Psoas muscle (tissue), 8 donors: ENCODE results near the gene SLC8A3. TPM values are rescaled to one million over a fixed set of nuclear protein-coding genes. Genes with fewer than 3 reads are reported as not detected.

Experiments used
- ATAC-seq, 4 donors: fragments of 200-7000 bp; cut with Tn5 transposase; one replicate each; pipeline ENCODE4 v1.9.1; 2020; ENCODE audit warnings: moderate library complexity in 3 of 4, mild to moderate bottlenecking in 2 of 4
- DNase-seq, 2 donors: peaks; one replicate each; pipeline ENCODE4 v3.0.0-alpha.2; 2020
- H3K27ac ChIP-seq: fragments of 200-600 bp; one replicate; pipeline ENCODE4 v1.8.0; 2022
- H3K27me3 ChIP-seq, 3 donors: fragments of 200-600 bp in 1 of 3; one replicate each; pipeline versions ENCODE4 v1.6.1 to v1.8.0; 2013 to 2022; ENCODE audit warnings: low read length in 2 of 3, mild to moderate bottlenecking in 2 of 3, moderate library complexity in 1 of 3; ENCODE audit not compliant: insufficient read depth in 3 of 3
- H3K36me3 ChIP-seq, 2 donors: fragments of 200-600 bp in 1 of 2; one replicate each; pipeline versions ENCODE4 v1.6.1 to v1.8.0; 2013 to 2022; ENCODE audit warnings: low read depth in 1 of 2, mild to moderate bottlenecking in 1 of 2, moderate library complexity in 1 of 2; ENCODE audit not compliant: insufficient read depth in 1 of 2
- H3K4me1 ChIP-seq: fragments of 200-600 bp; one replicate; pipeline ENCODE4 v1.8.0; 2022
- H3K4me3 ChIP-seq: fragments of 200-600 bp; one replicate; pipeline ENCODE4 v1.8.0; 2022; ENCODE audit warnings: mild to moderate bottlenecking
- H3K9me3 ChIP-seq: fragments of 200-600 bp; one replicate; pipeline ENCODE4 v1.8.0; 2022
- CTCF ChIP-seq: fragments of 200-600 bp; IDR thresholded peaks from one replicate; pipeline ENCODE4 v1.8.0; 2022; ENCODE audit warnings: antibody characterized with exemption
- WGBS, 3 donors: extraction: QIAGEN DNeasy Blood & Tissue Kit; methylation state at CpG; one replicate each; pipeline versions ENCODE4 v1.1.6 to v1.1.7; 2013; 5-methylcytosine and 5-hydroxymethylcytosine counted together
- intact Hi-C, 2 donors: fragments of 100-400 bp; cut with DNase I; formaldehyde crosslinking; loops; one replicate each; pipeline versions ENCODE4 v1.11.0 to v1.14.2; 2022
- polyA plus RNA-seq, 3 donors: library from polyadenylated mRNA; stranded (reverse); fragments of 200-250 nt; gene quantifications; one replicate each; pipeline ENCODE4 v1.2.3, GENCODE V29; 2013
- total RNA-seq, 4 donors: library from RNA; stranded (reverse); fragmentation: NEBNext Ultra II Directional in 2 of 4; extraction: Animal tissue kit (Norgen Biotek cat#: 25700) in 2 of 4; gene quantifications; one replicate each; pipeline versions ENCODE4 v1.2.1 to v1.2.4, GENCODE V29; 2021 to 2023
- donor health status: healthy with polysubstance abuse.
- donor health status: DM: no; HTN: no; CAD: no; lungs with moderate emphysema.
- donor health status: Bipolar disorder and iron deficiency.
- donor health status: healthy.
- donor health status: DM: yes; HTN: yes; CAD: no.
- donor health status: DM: no; HTN: no; CAD: no.
- donor health status: DM: no; HTN: no; CAD: no.
- donor health status: DM: yes; HTN: yes; CAD: no.

SLC8A3 gene
- total and polyA plus RNA-seq, 7 donors, result 10.8 to 53.6 (median 20.8) TPM

GRCh38 chr14:70005281-70005805 is 183.4 kb downstream of the SLC8A3 start:
- Histone ChIP-seq H3K27me3 (no peaks in the 10 kb centered on the region), H3K4me1 (no peaks in the 10 kb centered on the region), H3K4me3 (no peak overlapping the region), H3K36me3 (no peaks in the 10 kb centered on the region), H3K9me3 (no peaks in the 10 kb centered on the region), H3K27ac (no peak overlapping the region)
- intact Hi-C loops, result no loop called here
- 73 to 81% (median 74%) methylated on average over 5 of the region's 5 CpGs for WGBS, 3 donors
- ATAC-seq, result no peak
- no peak for TF ChIP-seq CTCF
- DNase-seq, result no peak

GRCh38 chr14:70004791-70005190 is 184.0 kb downstream of the SLC8A3 start:
- WGBS, 3 donors, result 79 to 84% (median 80%) methylated on average over 2 of the region's 2 CpGs
- DNase-seq, result no peak
- no peak for TF ChIP-seq CTCF
- Histone ChIP-seq H3K27ac (no peak overlapping the region), H3K36me3 (no peaks in the 10 kb centered on the region), H3K4me3 (no peak overlapping the region), H3K27me3 (no peaks in the 10 kb centered on the region), H3K9me3 (no peaks in the 10 kb centered on the region), H3K4me1 (no peaks in the 10 kb centered on the region)
- no peak for ATAC-seq
- intact Hi-C loops, result no loop called here

- WGBS, 3 donors, result 81 to 88% (median 84%) methylated on average over 6 of the region's 6 CpGs
- Histone ChIP-seq H3K36me3 (no peaks in the 10 kb centered on the region), H3K27ac (no peak overlapping the region), H3K27me3 (no peaks in the 10 kb centered on the region), H3K4me1 (peaks cover 3% of the 10 kb centered on the region), H3K9me3 (no peaks in the 10 kb centered on the region), H3K4me3 (no peak overlapping the region)
- no peak for DNase-seq
- no peak for TF ChIP-seq CTCF
- intact Hi-C loops, result no loop called here
- ATAC-seq, result no peak
These were observed 186.0 kb downstream of the SLC8A3 start for GRCh38 chr14:70002589-70003346.

- TF ChIP-seq CTCF, result no peak
- intact Hi-C loops, result no loop called here
- no peaks in the 10 kb centered on the region for H3K27me3 ChIP-seq
- ATAC-seq, result no peak
- no peak for DNase-seq
- peaks cover 3% of the 10 kb centered on the region for H3K4me1 ChIP-seq
- H3K36me3 ChIP-seq, result no peaks in the 10 kb centered on the region
- no peaks in the 10 kb centered on the region for H3K9me3 ChIP-seq
- 93 to 99% (median 94%) methylated on average over 7 of the region's 7 CpGs for WGBS, 3 donors
- H3K4me3 ChIP-seq, result no peak overlapping the region
- no peak overlapping the region for H3K27ac ChIP-seq
These were observed 188.2 kb downstream of the SLC8A3 start for GRCh38 chr14:70000601-70001000.
